NCI-H748 (cell line): ENCODE results near the gene CCL21.

ENCODE experiments used
- DNase-seq: peaks from one replicate; lab custom pipeline; 2025; ENCODE audit not compliant: unreplicated experiment; lab: John Stamatoyannopoulos, UW

CCL21 gene

GRCh38 chr9:34675048-34675714 lies 34.8 kb downstream of the CCL21 start:
- peak; percentile 81 for DNase-seq

GRCh38 chr9:34674440-34674839 lies 35.5 kb downstream of the CCL21 start:
- no peak for DNase-seq

GRCh38 chr9:34671307-34671706 lies 38.6 kb downstream of the CCL21 start:
- DNase-seq = no peak

- DNase-seq = no peak
Observed at GRCh38 chr9:34669809-34670562, 40.0 kb downstream of the CCL21 start.

- peak; percentile 97 for DNase-seq
Observed at GRCh38 chr9:34665381-34666250, 44.3 kb downstream of the CCL21 start.

GRCh38 chr9:34665067-34665380 lies 44.9 kb downstream of the CCL21 start:
- no peak for DNase-seq

- DNase-seq = peak; percentile 51
Observed at GRCh38 chr9:34664281-34665066, 45.5 kb downstream of the CCL21 start.

- no peak for DNase-seq
Observed at GRCh38 chr9:34663303-34663605, 46.7 kb downstream of the CCL21 start.

- DNase-seq = no peak
Observed at GRCh38 chr9:34662526-34663302, 47.2 kb downstream of the CCL21 start, which contains the start of gene CCL27. Gene CCL27, minus strand, starts transcription at chr9:34662657. Its CDS starts 24 bp downstream, at chr9:34662633.

- peak; percentile 12 for DNase-seq
Observed at GRCh38 chr9:34659592-34660253, 50.2 kb downstream of the CCL21 start.
